Myocyte (in vitro differentiated cells): ENCODE results near the gene NME2. TPM values are rescaled to one million over a fixed set of nuclear protein-coding genes. Genes with fewer than 3 reads are reported as not detected.

Source experiments
- DNase-seq: peaks from one replicate; pipeline ENCODE4 v3.0.0-alpha.2; 2012; ENCODE audit warnings: low read depth
- total RNA-seq: library from RNA; depleted of rRNA; stranded (reverse); fragments of >200 nt; gene quantifications from 2 replicates; pipeline ENCODE4 v1.2.3, GENCODE V29; 2014

Gene NME2
- total RNA-seq, 1 donor from 2014 or later, result 441 TPM

DNA sequence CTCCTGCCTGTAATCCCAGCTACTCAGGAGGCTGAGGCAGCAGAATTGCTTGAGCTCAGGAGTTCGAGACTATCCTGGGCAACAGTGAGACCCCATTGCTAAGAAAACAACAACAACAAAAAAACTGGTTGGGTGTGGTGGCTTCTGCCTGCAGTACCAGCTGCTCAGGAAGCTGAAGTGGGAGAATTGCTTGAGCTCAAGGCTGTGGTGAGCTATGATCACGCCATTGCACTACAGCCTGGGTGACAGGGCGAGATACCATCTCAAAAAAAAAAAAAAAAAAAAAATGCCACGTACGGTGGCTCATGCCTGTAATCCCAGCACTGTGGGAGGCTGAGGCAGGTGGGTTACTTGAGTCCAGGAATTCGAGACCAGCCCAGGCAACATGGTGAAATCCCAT, 34.1 kb downstream of the NME2 start:
- no peak for DNase-seq

DNA sequence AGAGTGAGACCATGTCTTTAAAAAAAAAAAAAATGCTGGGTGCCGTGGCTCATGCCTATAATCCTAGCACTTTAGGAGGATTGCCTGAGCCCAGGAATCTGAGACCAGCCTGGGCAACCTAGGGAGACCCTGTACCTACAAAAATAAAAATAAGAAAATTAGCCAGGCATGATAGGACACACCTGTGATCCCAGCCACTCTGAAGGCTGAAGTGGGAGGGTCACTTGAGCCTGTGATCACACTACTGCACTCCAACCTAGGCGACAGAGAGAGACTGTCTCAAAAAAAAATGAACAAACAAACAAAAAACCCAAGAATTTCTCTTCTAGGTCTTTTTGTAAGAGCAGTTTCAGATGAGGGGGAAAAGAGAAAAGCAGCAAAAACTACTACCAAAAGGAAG, 34.6 kb downstream of the NME2 start:
- DNase-seq, result no peak

DNA sequence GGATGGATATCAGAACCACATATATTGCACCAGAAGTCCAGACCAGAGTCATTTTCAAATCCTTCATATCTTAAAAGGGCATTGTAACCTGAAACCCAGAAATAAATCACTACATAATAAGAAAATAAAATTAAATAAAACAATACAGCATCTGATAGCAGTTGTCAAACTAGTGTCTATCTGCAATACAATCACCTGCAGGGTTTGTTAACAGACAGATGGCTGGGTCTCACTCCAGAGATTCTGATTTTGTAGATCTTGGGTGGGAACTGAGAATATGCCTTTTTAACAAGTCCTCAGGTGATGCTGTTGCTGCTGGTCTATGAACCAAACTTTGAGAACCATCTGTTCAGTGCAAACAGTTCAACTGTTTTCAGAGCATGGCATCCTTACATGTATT, 37.6 kb downstream of the NME2 start:
- DNase-seq, result no peak

DNA sequence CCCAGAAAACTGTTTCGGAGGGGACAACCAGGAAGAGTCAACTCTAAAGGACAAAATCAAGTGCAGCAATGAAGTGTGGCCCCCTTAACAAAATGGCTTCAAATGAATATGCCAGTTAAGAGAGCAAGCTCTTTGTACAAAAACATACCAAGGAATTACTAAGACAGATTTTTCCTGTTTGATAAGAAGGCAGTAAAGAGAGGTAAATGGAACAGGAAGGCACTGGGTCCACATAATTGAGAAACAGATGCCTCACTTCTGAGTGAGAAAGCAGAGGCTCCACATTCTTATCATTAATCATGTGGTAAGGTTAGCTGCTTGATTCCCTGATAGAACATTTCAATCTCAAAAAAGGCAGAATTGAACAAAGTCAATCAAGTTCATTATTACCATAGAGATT, 48.7 kb downstream of the NME2 start:
- DNase-seq, result no peak

DNA sequence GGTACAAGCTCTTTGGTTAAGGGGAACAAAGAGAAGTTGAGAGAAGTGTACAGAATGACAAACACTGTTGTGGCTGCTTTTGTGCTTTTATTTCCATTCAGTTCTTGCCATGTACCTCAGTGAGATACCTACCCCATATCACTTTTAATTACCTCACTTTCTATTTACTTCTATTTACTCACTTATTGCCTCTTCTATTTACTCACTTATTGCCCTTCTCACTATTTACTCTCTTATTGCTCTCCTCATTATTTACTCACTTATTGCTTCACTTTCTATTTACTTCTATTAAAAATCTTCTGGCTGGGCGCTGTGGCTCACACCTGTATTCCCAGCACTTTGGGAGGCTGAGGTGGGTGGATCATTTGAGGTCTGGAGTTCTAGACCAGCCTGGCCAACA, 51.7 kb downstream of the NME2 start:
- no peak for DNase-seq

DNA sequence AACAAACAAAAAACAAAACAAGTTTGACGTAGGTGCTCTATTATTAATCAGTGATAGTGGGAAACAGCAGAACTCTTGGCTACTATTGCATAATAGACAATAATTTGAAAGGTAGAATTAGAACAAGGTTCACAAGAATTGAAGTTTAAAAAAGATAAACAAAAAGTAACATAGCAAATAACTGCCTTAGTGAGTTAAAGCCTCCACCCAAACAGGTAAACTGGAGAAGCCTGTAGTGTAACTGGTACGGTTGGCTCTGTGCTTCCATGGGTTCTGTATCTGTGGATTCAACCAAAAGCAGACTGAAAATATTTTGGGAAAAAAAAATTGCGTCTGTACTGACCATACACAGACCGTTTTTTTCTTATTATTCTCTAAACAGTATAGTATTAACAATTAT, 55.1 kb downstream of the NME2 start:
- DNase-seq, result no peak

Other genes starting within 250 kb of the NME2 start
- gene SPAG9, start 45.5 kb upstream of the NME2 start, total RNA-seq, result 92.1 and 93.2 TPM in 2 replicates
- gene NME1, start 12.9 kb upstream of the NME2 start, total RNA-seq, result 143 and 153 TPM in 2 replicates
- gene MBTD1, start 93.6 kb downstream of the NME2 start, total RNA-seq, result 10.4 and 11.6 TPM in 2 replicates
- 27.7 and 31.9 TPM in 2 replicates for gene UTP18, start 94.1 kb downstream of the NME2 start, total RNA-seq